Skeletal muscle tissue (tissue), 1 donor: ENCODE data around the gene FANCL. TPM values are rescaled to one million over a fixed set of nuclear protein-coding genes. Genes with fewer than 3 reads are reported as not detected.

Experiments
- total RNA-seq: library from RNA; depleted of rRNA; stranded (reverse); fragments of >200 nt; gene quantifications from one replicate; pipeline ENCODE4 v1.2.3, GENCODE V29; 2014

The FANCL gene
- total RNA-seq, 1 donor from 2014 or later: 69.4 TPM

Other genes starting within 250 kb of the FANCL start
- gene VRK2, start 194.5 kb downstream of the FANCL start, total RNA-seq: 9.9 TPM